Esophagus muscularis mucosa (tissue), 3 donors: ENCODE data around the gene ATP6V1B1.

ENCODE experiments used
- CTCF ChIP-seq, 3 experiments: fragments of 200-600 bp in 2 of 3; fragments of 450-650 bp in 1 of 3; sonication (generic) in 2 of 3; IDR thresholded peaks; one replicate each; pipeline ENCODE4 v1.5.1; 2017 to 2019; ENCODE audit warnings: antibody characterized with exemption in 3 of 3, mild to moderate bottlenecking in 2 of 3, moderate library complexity in 1 of 3
- POLR2A ChIP-seq: fragments of 450-650 bp; IDR thresholded peaks from one replicate; pipeline ENCODE4 v1.6.1; 2017; ENCODE audit warnings: antibody characterized with exemption, moderate library complexity, mild to moderate bottlenecking, low read depth

DNA sequence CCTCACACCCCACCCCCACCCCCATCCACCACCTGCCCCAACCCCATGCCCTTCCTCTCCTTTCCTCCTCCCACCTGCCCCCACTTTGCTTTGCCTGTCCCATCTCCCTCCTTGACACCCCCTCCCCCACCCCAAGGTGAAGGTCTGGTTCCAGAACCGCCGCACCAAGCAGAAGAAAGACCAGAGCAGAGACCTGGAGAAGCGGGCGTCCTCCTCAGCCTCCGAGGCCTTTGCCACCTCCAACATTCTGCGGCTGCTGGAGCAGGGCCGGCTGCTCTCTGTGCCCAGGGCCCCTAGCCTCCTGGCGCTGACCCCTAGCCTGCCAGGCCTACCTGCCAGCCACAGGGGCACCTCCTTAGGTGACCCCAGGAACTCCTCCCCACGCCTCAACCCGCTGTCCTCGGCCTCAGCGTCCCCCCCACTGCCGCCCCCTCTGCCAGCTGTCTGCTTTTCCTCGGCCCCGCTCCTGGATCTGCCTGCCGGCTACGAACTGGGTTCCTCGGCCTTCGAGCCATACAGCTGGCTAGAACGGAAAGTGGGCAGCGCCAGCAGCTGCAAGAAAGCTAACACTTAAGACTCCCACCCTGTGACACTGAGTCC, 3.0 kb upstream of the ATP6V1B1 start:
- TF ChIP-seq POLR2A (no peak), CTCF (IDR thresholded peaks at IDR 0.05) (no peak)
